Fibroblast of villous mesenchyme (primary cell): ENCODE results near the gene TMEM201. TPM values are rescaled to one million over a fixed set of nuclear protein-coding genes. Genes with fewer than 3 reads are reported as not detected.

ENCODE experiments used
- DNase-seq: peaks from one replicate; pipeline ENCODE4 v3.0.0-alpha.2; 2010; ENCODE audit warnings: low read depth
- H3K4me3 ChIP-seq: 2 replicates; pipeline ENCODE4 v1.5.1; 2011; ENCODE audit warnings: low read depth, mild to moderate bottlenecking, low read length
- CTCF ChIP-seq: IDR thresholded peaks from 2 replicates; pipeline ENCODE4 v1.5.1; 2012; ENCODE audit warnings: low read depth, mild to moderate bottlenecking, low read length; ENCODE audit not compliant: insufficient read depth
- total RNA-seq: library from RNA; depleted of rRNA; stranded (reverse); fragments of >200 nt; gene quantifications from 2 replicates; pipeline ENCODE4 v1.2.3, GENCODE V29; 2012

The TMEM201 gene
- total RNA-seq, 1 donor = 6.9 TPM

GRCh38 chr1:9600861-9601834 lies 12.4 kb downstream of the TMEM201 start:
- TF ChIP-seq CTCF = no peak

GRCh38 chr1:9601942-9602793 lies 13.5 kb downstream of the TMEM201 start:
- no peak for DNase-seq
- TF ChIP-seq CTCF = no peak
- H3K4me3 ChIP-seq = no peak overlapping the region

More at GRCh38 chr1:9600861-9601834, 12.4 kb downstream of the TMEM201 start:
- no peak for DNase-seq
- no peak overlapping the region for H3K4me3 ChIP-seq

GRCh38 chr1:9602794-9603167 lies 14.1 kb downstream of the TMEM201 start:
- no peak for DNase-seq
- TF ChIP-seq CTCF = no peak
- H3K4me3 ChIP-seq = no peak overlapping the region

GRCh38 chr1:9603307-9603706 lies 14.6 kb downstream of the TMEM201 start:
- no peak for DNase-seq
- no peak for TF ChIP-seq CTCF

GRCh38 chr1:9603766-9604753 lies 15.3 kb downstream of the TMEM201 start:
- no peak for DNase-seq
- TF ChIP-seq CTCF = no peak
- no peak overlapping the region for H3K4me3 ChIP-seq

More at GRCh38 chr1:9603307-9603706, 14.6 kb downstream of the TMEM201 start:
- no peak overlapping the region for H3K4me3 ChIP-seq

- DNase-seq = no peak
- TF ChIP-seq CTCF = no peak
- H3K4me3 ChIP-seq = no peak overlapping the region
Measured at GRCh38 chr1:9604836-9605235, 16.1 kb downstream of the TMEM201 start.
